Skeletal muscle satellite cell (primary cell): ENCODE measurements around the gene TMEM184A. TPM values are rescaled to one million over a fixed set of nuclear protein-coding genes. Genes with fewer than 3 reads are reported as not detected.

Source experiments
- H3K27me3 ChIP-seq: 2 replicates; pipeline ENCODE4 v1.7.0; 2013; ENCODE audit warnings: low read length; ENCODE audit not compliant: control insufficient read depth, insufficient read depth
- H3K36me3 ChIP-seq: 2 replicates; pipeline ENCODE4 v1.7.0; 2013; ENCODE audit warnings: mild to moderate bottlenecking, control low read depth, low read length; ENCODE audit not compliant: insufficient read depth
- H3K4me1 ChIP-seq: 2 replicates; pipeline ENCODE4 v1.7.0; 2013; ENCODE audit warnings: low read length; ENCODE audit not compliant: control insufficient read depth, insufficient read depth
- H3K4me2 ChIP-seq: 2 replicates; pipeline ENCODE4 v1.7.0; 2013; ENCODE audit warnings: mild to moderate bottlenecking, low read length
- H3K4me3 ChIP-seq: 2 replicates; pipeline ENCODE4 v1.7.0; 2013; ENCODE audit warnings: low read length
- H3K9ac ChIP-seq: 2 replicates; pipeline ENCODE4 v1.7.0; 2013; ENCODE audit warnings: mild to moderate bottlenecking, low read depth, low read length, moderate library complexity
- H3K9me3 ChIP-seq: replicated peaks from 2 replicates; pipeline ENCODE4 v1.7.0; 2013; ENCODE audit warnings: mild to moderate bottlenecking, control low read depth, low read length
- total RNA-seq: library from RNA; depleted of rRNA; stranded (reverse); fragments of >200 nt; gene quantifications from 2 replicates; pipeline ENCODE4 v1.2.3, GENCODE V29; 2012; rRNA removed

The TMEM184A gene
- total RNA-seq = under 0.01 TPM in 1 of 2 replicates, not detected in the other

DNA sequence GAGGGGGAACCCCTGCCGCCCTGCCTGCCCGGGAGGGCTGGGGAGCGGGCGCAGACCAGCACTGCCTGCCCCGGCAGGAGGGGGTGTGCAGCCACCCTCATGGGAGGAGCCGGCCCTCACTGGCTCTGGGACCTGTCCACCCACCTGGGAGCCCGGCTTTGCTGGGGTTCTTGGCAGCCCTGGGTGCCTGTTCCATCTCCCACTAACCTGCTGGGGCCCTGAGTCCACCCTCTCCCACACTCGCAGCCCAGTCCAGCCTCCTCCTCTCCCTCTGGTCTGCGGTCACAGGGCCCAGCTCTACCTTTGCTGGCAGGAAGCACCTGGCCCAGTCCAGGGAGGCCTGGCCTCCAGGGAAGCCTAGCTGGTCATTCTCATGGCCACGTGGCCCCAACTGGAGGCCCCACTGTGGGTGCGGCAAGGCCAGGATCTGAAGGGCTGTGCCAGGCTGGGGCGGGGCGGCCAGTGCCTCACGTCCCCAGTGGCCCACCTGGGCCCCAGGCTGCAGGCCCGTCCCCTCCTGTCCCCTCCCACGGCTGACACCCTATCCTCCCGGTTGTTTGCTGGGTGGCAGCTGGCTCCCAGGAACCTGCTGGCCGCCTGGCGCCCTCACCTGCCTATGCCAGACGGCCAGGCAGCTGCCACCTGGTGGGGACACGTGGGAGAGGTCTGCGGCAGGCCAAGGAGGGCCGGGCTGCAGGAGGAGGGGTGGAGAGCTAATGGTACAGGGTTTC, at the start of gene TMEM184A:
TSS of gene TMEM184A (minus strand) at position 393 of the 731 bp plus-strand sequence. CDS start 721 bp downstream, outside the sequence.
- Histone ChIP-seq H3K9ac (peak within 1 kb of the TSS; percentile 59), H3K4me3 (peak within 1 kb of the TSS; percentile 39), H3K36me3 (no peaks in the 10 kb centered on the region), H3K9me3 (no peaks in the 10 kb centered on the region), H3K4me1 (peaks cover 23% of the 10 kb centered on the region), H3K4me2 (peak within 1 kb of the TSS; percentile 66), H3K27me3 (no peaks in the 10 kb centered on the region)

- no peaks in the 10 kb centered on the region for H3K36me3 ChIP-seq
- H3K9me3 ChIP-seq = no peaks in the 10 kb centered on the region
- H3K4me3 ChIP-seq = no peak overlapping the region
- H3K4me1 ChIP-seq = no peaks in the 10 kb centered on the region
- peaks cover 72% of the 10 kb centered on the region for H3K27me3 ChIP-seq
- no peak overlapping the region for H3K9ac ChIP-seq
- no peak overlapping the region for H3K4me2 ChIP-seq
Measured at GRCh38 chr7:1604383-1604782, 48.4 kb upstream of the TMEM184A start.

DNA sequence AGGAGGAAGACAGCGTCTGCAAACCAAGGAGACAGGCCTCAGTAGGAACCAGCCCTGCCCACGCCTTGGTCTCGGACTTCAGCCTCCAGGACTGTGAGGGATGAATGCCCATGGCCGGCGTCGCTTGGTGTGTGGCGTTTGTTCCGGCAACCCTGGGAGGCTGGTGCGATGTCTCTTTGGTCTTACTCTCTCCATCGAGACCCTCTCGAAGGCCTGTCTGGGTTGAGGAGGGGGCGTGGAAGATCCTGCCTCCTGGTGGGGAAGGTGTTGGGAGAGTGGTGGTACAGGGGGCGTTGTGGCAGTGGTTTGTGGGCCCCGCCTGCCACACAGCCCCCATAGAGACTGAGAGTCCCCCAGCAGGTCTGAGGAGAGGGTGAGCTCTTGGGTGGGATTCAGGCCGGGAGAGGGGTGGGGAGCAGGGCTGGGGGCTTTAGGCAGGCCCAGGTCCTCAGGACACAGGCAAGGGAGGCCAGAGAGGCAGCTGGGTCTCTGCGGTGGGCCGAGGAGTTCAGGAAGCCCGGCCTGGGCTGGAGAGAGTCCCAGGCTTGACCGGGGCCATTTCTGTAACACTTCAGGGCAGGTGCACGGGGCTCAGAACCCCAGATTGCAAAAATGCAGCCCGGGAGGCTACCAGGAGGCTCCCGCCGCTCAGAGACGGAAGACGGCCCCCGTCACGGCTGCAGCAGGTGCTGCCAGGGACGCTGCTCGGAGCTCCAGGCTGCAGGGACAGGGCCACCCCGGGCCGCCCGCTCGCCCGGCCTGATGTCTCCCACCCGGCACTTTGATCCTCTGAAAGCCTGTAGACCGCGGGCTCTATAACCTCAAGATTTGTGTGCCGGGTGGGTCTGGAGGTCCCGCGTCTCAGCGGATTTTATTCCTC, 47.6 kb upstream of the TMEM184A start:
- H3K27me3 ChIP-seq = peaks cover 66% of the 10 kb centered on the region
- no peak overlapping the region for H3K4me3 ChIP-seq
- H3K9ac ChIP-seq = no peak overlapping the region

DNA sequence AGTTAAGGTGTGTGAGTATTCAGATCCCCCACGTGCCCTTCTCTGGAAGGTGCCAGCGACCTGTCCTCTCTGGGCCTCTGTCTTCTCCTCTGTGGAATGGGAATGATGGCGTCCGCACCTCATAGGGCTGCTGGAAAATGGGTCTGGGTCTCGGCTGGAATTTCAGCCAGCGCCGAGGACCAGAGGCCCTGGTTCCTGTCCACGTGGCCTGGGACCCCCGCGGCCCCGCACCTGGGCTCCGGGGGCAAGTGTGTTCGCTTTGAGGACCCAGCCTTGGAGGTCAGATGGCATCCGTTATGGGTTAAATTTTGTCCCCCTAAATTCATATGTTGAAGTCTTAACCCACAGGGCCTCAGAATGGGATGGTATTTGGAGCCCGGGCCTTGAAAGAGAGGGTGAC, 46.4 kb upstream of the TMEM184A start:
- H3K4me3 ChIP-seq = no peak overlapping the region
- H3K27me3 ChIP-seq = peaks cover 66% of the 10 kb centered on the region
- no peaks in the 10 kb centered on the region for H3K36me3 ChIP-seq
- no peak overlapping the region for H3K9ac ChIP-seq
- H3K9me3 ChIP-seq = no peaks in the 10 kb centered on the region
- no peaks in the 10 kb centered on the region for H3K4me1 ChIP-seq
- no peak overlapping the region for H3K4me2 ChIP-seq

More for the DNA sequence above, 47.6 kb upstream of the TMEM184A start:
- no peaks in the 10 kb centered on the region for H3K9me3 ChIP-seq
- no peaks in the 10 kb centered on the region for H3K36me3 ChIP-seq
- H3K4me1 ChIP-seq = no peaks in the 10 kb centered on the region
- H3K4me2 ChIP-seq = no peak overlapping the region

GRCh38 chr7:1601956-1602355, 46.0 kb upstream of the TMEM184A start:
- H3K4me3 ChIP-seq = no peak overlapping the region

GRCh38 chr7:1599640-1600395, 43.8 kb upstream of the TMEM184A start:
- H3K36me3 ChIP-seq = no peaks in the 10 kb centered on the region
- no peak overlapping the region for H3K4me3 ChIP-seq
- no peak overlapping the region for H3K4me2 ChIP-seq
- H3K9me3 ChIP-seq = no peaks in the 10 kb centered on the region
- peaks cover 76% of the 10 kb centered on the region for H3K27me3 ChIP-seq
- H3K9ac ChIP-seq = no peak overlapping the region
- no peaks in the 10 kb centered on the region for H3K4me1 ChIP-seq

More at GRCh38 chr7:1601956-1602355, 46.0 kb upstream of the TMEM184A start:
- Histone ChIP-seq H3K9me3 (no peaks in the 10 kb centered on the region), H3K9ac (no peak overlapping the region), H3K27me3 (peaks cover 67% of the 10 kb centered on the region), H3K4me2 (no peak overlapping the region), H3K4me1 (no peaks in the 10 kb centered on the region), H3K36me3 (no peaks in the 10 kb centered on the region)

DNA sequence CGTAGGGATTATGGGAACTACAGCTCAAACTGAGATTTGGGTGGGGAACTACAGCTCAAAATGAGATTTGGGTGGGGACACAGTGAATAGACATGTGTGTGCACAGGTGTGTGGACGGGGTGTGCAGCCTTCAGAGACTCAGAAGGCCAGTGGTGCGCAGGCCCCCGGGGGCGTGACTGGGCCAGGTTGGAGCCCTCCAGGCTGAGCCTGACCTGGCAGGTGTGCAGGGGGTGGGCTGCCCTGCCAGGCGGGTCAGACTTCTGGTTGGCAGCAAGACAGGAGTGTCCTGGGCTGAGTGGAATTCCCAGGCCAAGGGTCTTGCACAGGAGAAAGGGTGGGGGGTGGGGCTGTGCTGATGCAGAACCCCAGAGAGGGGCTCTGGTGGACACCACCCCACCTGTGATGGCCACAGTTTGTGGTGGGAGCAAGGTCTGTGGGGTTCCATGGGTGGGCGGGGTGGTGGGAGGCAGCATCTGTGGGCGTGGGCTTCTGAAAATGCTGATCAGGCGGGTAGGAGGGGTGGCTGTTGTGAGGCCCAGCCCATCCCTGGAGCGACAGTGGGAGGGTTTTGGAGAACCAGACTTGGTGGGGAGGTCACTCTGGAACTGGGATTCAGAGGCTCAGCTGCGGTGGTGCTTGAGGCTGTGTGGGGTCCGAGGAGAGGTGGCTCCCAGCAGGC, 43.1 kb upstream of the TMEM184A start:
- Histone ChIP-seq H3K4me3 (no peak overlapping the region), H3K27me3 (peaks cover 70% of the 10 kb centered on the region), H3K36me3 (no peaks in the 10 kb centered on the region), H3K4me2 (no peak overlapping the region), H3K9ac (no peak overlapping the region), H3K9me3 (no peaks in the 10 kb centered on the region), H3K4me1 (no peaks in the 10 kb centered on the region)

GRCh38 chr7:1598286-1598685, 42.3 kb upstream of the TMEM184A start:
- H3K27me3 ChIP-seq = peaks cover 67% of the 10 kb centered on the region
- H3K4me3 ChIP-seq = no peak overlapping the region
- no peaks in the 10 kb centered on the region for H3K36me3 ChIP-seq
- H3K9ac ChIP-seq = no peak overlapping the region
- no peaks in the 10 kb centered on the region for H3K4me1 ChIP-seq
- no peaks in the 10 kb centered on the region for H3K9me3 ChIP-seq
- H3K4me2 ChIP-seq = no peak overlapping the region

DNA sequence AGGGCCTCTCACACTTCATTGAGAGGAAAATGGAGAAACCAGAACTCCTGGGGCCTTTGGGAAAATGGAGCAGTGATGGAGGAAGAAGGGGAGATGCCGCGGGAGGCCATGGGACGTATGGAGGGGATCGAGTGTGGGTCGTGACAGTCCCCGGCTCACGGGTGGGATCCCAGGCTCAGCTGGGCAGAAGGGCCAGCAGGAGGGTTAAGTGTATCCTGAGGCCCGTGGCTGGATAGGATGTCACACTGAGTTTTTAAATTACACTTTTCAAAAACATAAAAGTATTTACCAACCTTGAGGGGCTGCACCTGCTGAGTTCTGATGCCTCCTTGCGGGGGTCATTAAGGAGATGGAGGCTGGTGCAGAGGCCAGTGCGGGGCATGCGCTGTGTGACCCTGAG, 41.8 kb upstream of the TMEM184A start:
- Histone ChIP-seq H3K4me2 (no peak overlapping the region), H3K4me3 (no peak overlapping the region), H3K27me3 (peaks cover 69% of the 10 kb centered on the region), H3K36me3 (no peaks in the 10 kb centered on the region), H3K9ac (no peak overlapping the region), H3K9me3 (no peaks in the 10 kb centered on the region), H3K4me1 (no peaks in the 10 kb centered on the region)

GRCh38 chr7:1597066-1597760, 41.2 kb upstream of the TMEM184A start:
- Histone ChIP-seq H3K27me3 (peaks cover 70% of the 10 kb centered on the region), H3K4me1 (no peaks in the 10 kb centered on the region), H3K9ac (no peak overlapping the region), H3K36me3 (no peaks in the 10 kb centered on the region), H3K4me3 (no peak overlapping the region), H3K4me2 (no peak overlapping the region), H3K9me3 (no peaks in the 10 kb centered on the region)
